Prostate gland (tissue), 2 donors: ENCODE results near the gene NFE2L3.

Source experiments
- CTCF ChIP-seq, 4 experiments: fragments of 200-600 bp in 2 of 4; fragments of 450-650 bp in 2 of 4; sonication (generic) in 2 of 4; IDR thresholded peaks; 1 replicate in 3 of 4; 2 replicates in 1 of 4; pipeline ENCODE4 v1.5.1; 2016 to 2019; ENCODE audit warnings: antibody characterized with exemption in 4 of 4, mild to moderate bottlenecking in 2 of 4, moderate library complexity in 2 of 4
- POLR2AphosphoS5 ChIP-seq: sonication (generic); formaldehyde crosslinking; IDR thresholded peaks from one replicate; pipeline ENCODE4 v1.6.1; 2017; ENCODE audit warnings: antibody characterized with exemption

- TF ChIP-seq POLR2AphosphoS5 (no peak), CTCF (IDR thresholded peaks at IDR 0.05) (no peak)
Measured at GRCh38 chr7:26168458-26169023, 16.5 kb downstream of the NFE2L3 start.
